Smooth muscle cell (in vitro differentiated cells): ENCODE measurements around the gene PIEZO2. TPM values are rescaled to one million over a fixed set of nuclear protein-coding genes. Genes with fewer than 3 reads are reported as not detected.

Source experiments
- DNase-seq: peaks from one replicate; lab custom pipeline; 2025; ENCODE audit not compliant: unreplicated experiment; lab: John Stamatoyannopoulos, UW
- H2AFZ ChIP-seq: fragments of 200-600 bp; sonication (generic); 2 replicates; pipeline ENCODE4 v1.6.0; 2016; ENCODE audit warnings: antibody characterized with exemption, low read depth, mild to moderate bottlenecking
- H3F3A ChIP-seq: fragments of 200-600 bp; sonication (generic); 2 replicates; pipeline ENCODE4 v1.6.0; 2017; ENCODE audit warnings: antibody characterized with exemption, low read depth
- H3K27ac ChIP-seq: fragments of 200-600 bp; sonication (generic); 2 replicates; pipeline ENCODE4 v1.5.1; 2016; ENCODE audit warnings: low read depth, mild to moderate bottlenecking
- H3K27me3 ChIP-seq: fragments of 200-600 bp; sonication (generic); 2 replicates; pipeline ENCODE4 v1.6.1; 2016; ENCODE audit warnings: low read depth, mild to moderate bottlenecking
- H3K36me3 ChIP-seq: fragments of 200-600 bp; sonication (generic); 2 replicates; pipeline ENCODE4 v1.5.1; 2016; ENCODE audit warnings: low read depth
- H3K4me1 ChIP-seq: fragments of 200-600 bp; sonication (generic); 2 replicates; pipeline ENCODE4 v1.5.1; 2016; ENCODE audit warnings: low read depth
- H3K4me2 ChIP-seq: fragments of 200-600 bp; sonication (generic); 2 replicates; pipeline ENCODE4 v1.6.0; 2016; ENCODE audit warnings: mild to moderate bottlenecking
- H3K4me3 ChIP-seq: fragments of 200-600 bp; sonication (generic); 2 replicates; pipeline ENCODE4 v1.5.1; 2016; ENCODE audit warnings: mild to moderate bottlenecking
- H3K79me2 ChIP-seq: fragments of 200-600 bp; sonication (generic); 2 replicates; pipeline ENCODE4 v1.6.0; 2016; ENCODE audit warnings: low read depth, mild to moderate bottlenecking
- H3K9ac ChIP-seq: fragments of 200-600 bp; sonication (generic); 2 replicates; pipeline ENCODE4 v1.6.0; 2016; ENCODE audit warnings: low read depth
- H3K9me3 ChIP-seq: fragments of 200-600 bp; sonication (generic); replicated peaks from 2 replicates; pipeline ENCODE4 v1.5.1; 2016; ENCODE audit warnings: low read depth
- H4K20me1 ChIP-seq: fragments of 200-600 bp; sonication (generic); 2 replicates; pipeline ENCODE4 v1.6.0; 2016; ENCODE audit warnings: low read depth
- WGBS: methylation state at CpG from one replicate; pipeline ENCODE4 v1.1.7; 2016; ENCODE audit warnings: low lambda C conversion rate; 5-methylcytosine and 5-hydroxymethylcytosine counted together
- polyA plus RNA-seq: library from polyadenylated mRNA; unstranded; fragments of >200 nt; fragmentation: Nextera tagmentation; extraction: Ambion mirVana; gene quantifications from 2 replicates; pipeline ENCODE4 v1.2.1, GENCODE V29; 2016
- total RNA-seq: library from RNA; depleted of rRNA; stranded (reverse); fragments of >200 nt; gene quantifications from 2 replicates; pipeline ENCODE4 v1.2.3, GENCODE V29; 2014
- TF ChIP-seq, protein P1 (sequence below): fragments of 200-600 bp; sonication (generic); IDR thresholded peaks from 2 replicates; pipeline ENCODE4 v1.5.1; 2017; ENCODE audit warnings: borderline replicate concordance, mild to moderate bottlenecking, antibody characterized with exemption; ENCODE audit not compliant: insufficient read depth, poor library complexity, severe bottlenecking

Gene PIEZO2
- total and polyA plus RNA-seq, 2 experiments from 2014 or later = 1.3 to 4.7 TPM

GRCh38 chr18:10995550-10995949 is 153.8 kb downstream of the PIEZO2 start:
- Histone ChIP-seq H3K9ac (no peak overlapping the region), H3K27ac (no peak overlapping the region), H3K36me3 (no peaks in the 10 kb centered on the region), H3K4me3 (no peak overlapping the region), H3K4me2 (no peak overlapping the region), H3K4me1 (no peaks in the 10 kb centered on the region), H3F3A (no peaks in the 10 kb centered on the region), H3K27me3 (no peaks in the 10 kb centered on the region), H4K20me1 (no peaks in the 10 kb centered on the region), H3K9me3 (no peaks in the 10 kb centered on the region), H2AFZ (no peak overlapping the region), H3K79me2 (no peaks in the 10 kb centered on the region)
- TF ChIP-seq, protein P1, sequence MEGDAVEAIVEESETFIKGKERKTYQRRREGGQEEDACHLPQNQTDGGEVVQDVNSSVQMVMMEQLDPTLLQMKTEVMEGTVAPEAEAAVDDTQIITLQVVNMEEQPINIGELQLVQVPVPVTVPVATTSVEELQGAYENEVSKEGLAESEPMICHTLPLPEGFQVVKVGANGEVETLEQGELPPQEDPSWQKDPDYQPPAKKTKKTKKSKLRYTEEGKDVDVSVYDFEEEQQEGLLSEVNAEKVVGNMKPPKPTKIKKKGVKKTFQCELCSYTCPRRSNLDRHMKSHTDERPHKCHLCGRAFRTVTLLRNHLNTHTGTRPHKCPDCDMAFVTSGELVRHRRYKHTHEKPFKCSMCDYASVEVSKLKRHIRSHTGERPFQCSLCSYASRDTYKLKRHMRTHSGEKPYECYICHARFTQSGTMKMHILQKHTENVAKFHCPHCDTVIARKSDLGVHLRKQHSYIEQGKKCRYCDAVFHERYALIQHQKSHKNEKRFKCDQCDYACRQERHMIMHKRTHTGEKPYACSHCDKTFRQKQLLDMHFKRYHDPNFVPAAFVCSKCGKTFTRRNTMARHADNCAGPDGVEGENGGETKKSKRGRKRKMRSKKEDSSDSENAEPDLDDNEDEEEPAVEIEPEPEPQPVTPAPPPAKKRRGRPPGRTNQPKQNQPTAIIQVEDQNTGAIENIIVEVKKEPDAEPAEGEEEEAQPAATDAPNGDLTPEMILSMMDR = no peak
- 83% methylated on average over 1 of the region's 1 CpG for WGBS
- no peak for DNase-seq

DNA sequence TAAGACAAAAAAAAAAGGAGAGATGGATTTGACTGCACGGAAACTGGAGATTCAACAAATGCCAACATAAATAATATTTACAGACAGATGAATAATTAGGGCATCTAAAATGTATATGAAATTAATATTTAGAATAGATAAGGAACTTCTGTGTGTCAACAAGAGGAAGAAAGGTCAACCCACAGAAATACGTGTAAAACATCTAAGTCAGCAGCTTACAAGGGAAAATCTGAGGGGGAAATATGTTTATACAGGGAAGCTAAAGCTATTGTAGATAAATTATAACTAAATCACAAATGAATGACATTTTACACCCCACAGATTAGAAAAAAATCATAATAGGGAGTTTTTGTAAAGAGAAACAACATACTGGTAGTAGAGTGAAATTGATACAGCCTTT is 159.9 kb downstream of the PIEZO2 start:
- H3F3A ChIP-seq = no peaks in the 10 kb centered on the region
- H3K4me3 ChIP-seq = no peak overlapping the region
- no peak overlapping the region for H3K4me2 ChIP-seq
- H3K27me3 ChIP-seq = no peaks in the 10 kb centered on the region
- DNase-seq = no peak
- H3K9ac ChIP-seq = no peak overlapping the region
- WGBS = 87% methylated on average over 2 of the region's 2 CpGs
- H3K4me1 ChIP-seq = no peaks in the 10 kb centered on the region
- no peak overlapping the region for H3K27ac ChIP-seq
- H3K36me3 ChIP-seq = no peaks in the 10 kb centered on the region
- no peaks in the 10 kb centered on the region for H4K20me1 ChIP-seq
- TF ChIP-seq, protein P1 = no peak
- H3K79me2 ChIP-seq = no peaks in the 10 kb centered on the region
- H3K9me3 ChIP-seq = peaks cover 16% of the 10 kb centered on the region
- no peak overlapping the region for H2AFZ ChIP-seq

DNA sequence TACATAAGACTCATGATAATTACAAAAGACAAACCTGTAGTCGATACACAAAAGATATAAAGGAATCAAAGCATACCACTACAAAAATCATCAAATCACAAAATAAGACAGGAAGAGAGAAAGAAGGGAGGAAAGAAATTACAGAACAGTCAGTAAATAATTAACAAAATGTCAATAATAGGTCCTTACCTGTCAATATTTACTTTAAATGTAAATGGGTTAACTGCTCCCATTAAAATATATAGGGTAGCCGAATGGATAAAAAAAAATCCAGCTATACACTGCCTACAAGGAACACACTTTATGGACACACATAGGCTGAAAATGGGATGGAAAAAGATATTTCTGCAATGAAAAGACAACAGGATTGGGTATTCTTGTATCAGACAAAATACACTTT is 163.7 kb downstream of the PIEZO2 start:
- no peak overlapping the region for H3K4me2 ChIP-seq
- no peak overlapping the region for H3K4me3 ChIP-seq
- H3K4me1 ChIP-seq = no peaks in the 10 kb centered on the region
- no peaks in the 10 kb centered on the region for H4K20me1 ChIP-seq
- DNase-seq = no peak
- H3K9me3 ChIP-seq = peaks cover 16% of the 10 kb centered on the region
- no peaks in the 10 kb centered on the region for H3K36me3 ChIP-seq
- no peak overlapping the region for H3K9ac ChIP-seq
- H3K27me3 ChIP-seq = no peaks in the 10 kb centered on the region
- H3F3A ChIP-seq = no peaks in the 10 kb centered on the region
- H2AFZ ChIP-seq = no peak overlapping the region
- H3K79me2 ChIP-seq = no peaks in the 10 kb centered on the region
- TF ChIP-seq, protein P1 = no peak
- 93% methylated on average over 2 of the region's 2 CpGs for WGBS
- no peak overlapping the region for H3K27ac ChIP-seq

- H3K27me3 ChIP-seq = no peaks in the 10 kb centered on the region
- H3K9ac ChIP-seq = no peak overlapping the region
- WGBS = 94% methylated on average over 7 of the region's 7 CpGs
- H3K4me1 ChIP-seq = no peaks in the 10 kb centered on the region
- no peak overlapping the region for H3K4me2 ChIP-seq
- no peaks in the 10 kb centered on the region for H3K36me3 ChIP-seq
- TF ChIP-seq, protein P1 = no peak
- H2AFZ ChIP-seq = no peak overlapping the region
- no peaks in the 10 kb centered on the region for H3F3A ChIP-seq
- no peak overlapping the region for H3K4me3 ChIP-seq
- H3K9me3 ChIP-seq = no peaks in the 10 kb centered on the region
- no peaks in the 10 kb centered on the region for H4K20me1 ChIP-seq
- no peak overlapping the region for H3K27ac ChIP-seq
- no peaks in the 10 kb centered on the region for H3K79me2 ChIP-seq
- no peak for DNase-seq
Measured at GRCh38 chr18:10979411-10979810, 170.0 kb downstream of the PIEZO2 start.
